ENCODE results near the gene KIF22.
"Not testable (repeated sequence)": the region's sequence is repeated elsewhere in the genome, so short reads cannot be mapped to it uniquely, and the experiment has no call there.

The KIF22 gene

DNA sequence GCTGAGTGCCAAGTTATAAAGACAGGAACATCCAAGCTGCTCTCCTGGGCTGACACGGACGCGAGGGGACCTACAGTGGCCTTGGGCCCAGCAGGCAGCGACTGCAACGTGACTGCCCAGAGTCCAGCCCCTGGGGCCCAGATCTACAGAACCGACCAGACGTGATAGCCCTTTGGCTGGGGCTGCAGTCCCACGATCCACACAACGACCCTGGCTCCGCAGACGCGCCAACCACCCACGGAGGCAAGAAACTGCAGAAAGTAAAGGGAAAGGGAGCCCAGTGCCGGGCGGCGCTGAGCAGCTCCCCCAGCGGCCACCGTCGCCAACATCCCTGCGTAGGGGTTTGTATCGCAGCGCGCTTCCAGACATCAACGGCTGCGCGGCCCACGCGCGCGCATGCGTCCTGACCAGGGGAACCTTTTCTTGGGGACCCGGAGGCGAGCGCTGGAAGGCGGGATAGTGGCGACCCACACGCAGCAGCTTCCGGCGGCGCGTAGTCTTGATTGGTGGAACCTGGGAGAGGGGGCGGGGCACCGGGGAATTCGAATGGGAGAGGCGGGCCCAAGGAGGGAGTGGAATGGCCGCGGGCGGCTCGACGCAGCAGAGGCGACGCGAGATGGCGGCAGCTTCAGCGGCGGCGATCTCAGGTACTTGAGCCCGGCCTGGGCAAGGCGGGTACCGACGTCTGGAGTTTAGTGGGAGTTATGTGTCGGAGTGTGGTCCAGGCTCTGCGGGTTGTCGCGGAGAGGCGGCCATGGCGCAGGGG, at the start of gene KIF22:
TSS of gene KIF22 (plus strand) at position 569 of the 766 bp plus-strand sequence. CDS start at position 578, 9 bp downstream.
- DNase-seq (ENCODE audit: low spot score) = peak; percentile 99

DNA sequence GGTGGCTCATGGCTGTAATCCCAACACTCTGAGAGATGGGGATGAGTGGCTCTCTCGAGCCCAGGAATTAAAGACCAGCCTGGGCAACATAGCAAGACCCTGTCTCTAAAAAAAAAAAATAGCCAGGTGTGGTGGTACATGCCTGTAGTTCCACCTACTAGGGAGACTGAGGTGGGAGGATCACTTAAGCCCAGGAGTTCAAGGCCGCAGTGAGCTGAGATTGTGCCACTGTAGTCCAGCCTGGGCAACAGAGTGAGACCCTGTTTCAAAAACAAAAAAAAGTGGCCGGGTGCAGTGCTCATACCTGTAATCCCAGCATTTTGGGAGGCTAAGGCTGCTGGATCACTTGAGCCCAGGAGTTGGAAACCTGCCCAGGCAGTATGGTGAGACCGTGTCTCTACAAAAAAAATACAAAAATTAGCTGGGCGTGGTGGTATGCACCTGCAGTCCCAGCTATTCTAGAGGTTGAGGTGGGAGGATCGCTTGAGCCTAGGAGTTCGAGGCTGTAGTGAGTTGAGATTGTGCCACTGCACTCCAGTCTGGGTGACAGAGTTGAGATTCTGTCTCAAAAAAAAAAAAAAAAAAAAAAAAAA, 47.8 kb upstream of the KIF22 start:
- no peak for DNase-seq (ENCODE audit: low spot score)

DNA sequence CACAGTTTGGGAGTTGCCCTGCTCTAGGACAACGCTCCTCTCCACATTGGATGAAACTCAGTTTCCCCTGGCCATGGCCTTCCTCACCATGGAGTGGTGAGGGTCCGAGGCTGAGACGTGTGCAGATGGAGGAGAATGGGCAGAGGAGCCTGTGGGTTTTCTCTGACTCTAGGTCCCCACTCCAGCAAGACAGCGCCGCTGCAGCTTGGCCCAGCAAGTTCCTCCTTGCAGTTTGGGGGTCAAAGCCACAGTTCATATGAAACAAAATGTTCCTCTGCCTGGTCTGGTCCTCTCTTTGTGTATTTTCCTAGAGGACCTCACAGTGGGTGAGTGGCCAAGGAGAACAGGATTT, 47.1 kb upstream of the KIF22 start:
- DNase-seq (ENCODE audit: low spot score) = no peak

DNA sequence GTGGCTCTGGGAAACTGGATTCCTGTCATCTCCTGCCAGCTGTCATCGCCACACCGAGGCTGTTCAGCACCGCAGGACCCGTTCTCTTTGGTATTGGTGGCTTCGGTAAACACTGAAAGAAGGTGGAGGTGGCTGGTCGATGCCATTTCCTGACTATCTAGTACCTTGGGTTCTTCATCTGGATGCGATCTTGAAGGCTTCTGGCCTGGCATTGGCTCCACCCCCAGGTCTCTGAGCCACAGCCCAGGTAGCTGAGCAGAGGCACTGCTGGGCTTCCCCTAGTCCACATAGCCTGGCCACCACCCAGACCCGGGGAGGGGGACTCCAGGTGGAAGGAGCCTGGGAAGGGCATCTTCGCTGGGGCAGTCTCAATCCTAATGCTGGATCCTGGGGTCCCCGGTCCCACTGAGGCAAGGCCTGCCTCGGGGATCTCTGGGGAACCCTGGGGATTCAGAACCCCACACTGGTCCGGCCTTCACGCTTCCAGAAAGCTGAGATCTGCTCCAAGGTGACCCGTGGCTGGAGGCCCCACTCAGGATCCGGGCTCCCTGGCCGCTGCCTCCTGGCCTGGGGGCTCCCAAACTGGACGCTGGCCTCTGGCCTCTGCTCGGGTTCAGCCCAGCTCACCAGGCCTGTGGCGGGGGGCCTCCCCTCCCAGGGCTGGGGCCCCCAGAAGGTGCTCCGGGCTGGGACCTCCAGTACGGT, 46.6 kb upstream of the KIF22 start:
- no peak for DNase-seq (ENCODE audit: low spot score)

DNA sequence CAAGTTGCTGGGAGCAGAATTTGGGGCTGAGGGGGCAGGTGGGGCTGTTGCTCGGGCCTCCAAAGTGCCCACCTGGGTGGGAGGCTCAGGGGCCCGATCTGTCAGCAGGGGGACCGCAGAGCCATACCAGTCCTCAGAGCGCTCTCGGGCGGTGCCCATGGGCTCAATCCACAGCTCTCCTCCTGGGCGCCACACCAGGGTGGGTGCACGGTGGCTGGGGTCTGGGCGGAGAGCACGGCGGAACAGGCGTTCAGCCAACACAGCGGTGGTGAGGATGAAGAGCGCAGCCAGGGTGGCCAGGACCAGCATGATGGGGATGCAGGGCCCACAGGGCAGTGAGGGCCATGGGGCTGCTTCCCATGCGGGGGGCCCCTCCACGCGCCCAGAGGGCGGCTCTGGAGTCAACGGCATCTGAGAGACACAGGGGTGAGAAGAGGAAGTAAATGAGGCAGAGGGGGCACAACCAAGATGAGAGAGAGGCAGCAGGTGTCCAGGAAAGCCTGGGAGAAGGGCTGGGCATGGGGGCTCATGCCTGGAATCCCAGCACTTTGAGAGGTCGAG, 45.9 kb upstream of the KIF22 start:
- DNase-seq (ENCODE audit: low spot score) = no peak

DNA sequence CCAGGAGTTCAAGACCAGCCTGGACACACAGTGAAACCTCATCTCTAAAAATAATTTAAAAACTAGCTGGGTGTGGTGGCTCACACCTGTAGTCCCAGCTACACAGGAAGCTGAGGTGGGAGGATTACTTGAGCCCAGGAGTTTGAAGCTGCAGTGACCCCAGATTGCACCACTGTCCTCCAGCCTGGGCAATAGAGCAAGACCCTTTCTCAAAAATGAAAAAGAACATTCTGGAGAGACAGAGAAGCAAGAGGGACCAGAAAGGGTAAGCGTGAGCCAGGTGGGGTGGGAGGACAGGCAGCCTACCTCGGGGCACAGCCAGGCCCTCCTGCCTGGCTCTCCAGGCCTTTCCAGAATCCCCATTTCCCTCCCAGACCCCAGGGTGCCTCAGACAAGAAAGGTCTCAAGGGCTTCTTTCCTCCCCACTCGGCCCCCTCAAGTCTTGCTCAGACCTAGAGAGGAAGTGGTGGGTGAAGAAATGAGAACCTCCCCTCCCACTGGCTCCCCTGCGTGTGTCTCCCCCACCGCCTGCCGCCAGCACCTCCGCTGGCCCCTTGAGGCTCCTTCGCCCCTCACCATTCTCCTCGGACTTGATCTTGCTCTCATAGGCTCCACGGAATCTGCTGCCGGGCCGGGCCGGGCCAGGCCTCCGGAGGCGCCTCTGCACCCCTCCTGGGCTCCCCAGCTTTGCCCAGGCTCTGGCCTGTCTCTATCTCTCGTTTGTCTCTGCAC, 45.3 kb upstream of the KIF22 start:
- no peak for DNase-seq (ENCODE audit: low spot score)

DNA sequence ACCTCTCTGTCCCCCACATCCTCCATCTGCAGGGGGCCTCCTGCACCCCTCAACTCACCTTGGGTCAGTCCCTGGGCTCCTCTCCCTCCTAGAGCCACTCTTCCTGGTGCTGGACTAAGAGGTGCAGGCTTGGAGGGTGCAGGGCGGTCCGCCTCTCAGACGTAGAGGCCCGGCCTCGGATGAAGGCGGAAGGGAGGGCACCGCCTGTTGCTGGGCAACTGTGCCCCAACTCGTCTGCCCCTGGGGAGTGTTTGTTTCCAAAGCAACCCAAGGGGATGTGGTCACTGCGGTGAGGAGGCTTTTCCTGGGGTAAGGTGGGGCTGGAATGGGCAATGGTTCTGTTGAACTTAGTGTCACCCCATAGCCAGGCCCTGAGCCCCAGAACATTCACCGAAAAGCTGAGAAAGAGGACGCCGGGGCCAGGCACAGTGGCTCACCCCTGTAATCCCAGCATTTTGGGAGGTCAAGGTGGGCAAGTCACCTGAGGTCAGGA, 44.7 kb upstream of the KIF22 start, which contains the start of gene C16orf54:
TSS of gene C16orf54 (minus strand) at position 138 of the 493 bp plus-strand sequence. CDS start 1,039 bp downstream, outside the sequence.
- DNase-seq (ENCODE audit: low spot score) = no peak

DNA sequence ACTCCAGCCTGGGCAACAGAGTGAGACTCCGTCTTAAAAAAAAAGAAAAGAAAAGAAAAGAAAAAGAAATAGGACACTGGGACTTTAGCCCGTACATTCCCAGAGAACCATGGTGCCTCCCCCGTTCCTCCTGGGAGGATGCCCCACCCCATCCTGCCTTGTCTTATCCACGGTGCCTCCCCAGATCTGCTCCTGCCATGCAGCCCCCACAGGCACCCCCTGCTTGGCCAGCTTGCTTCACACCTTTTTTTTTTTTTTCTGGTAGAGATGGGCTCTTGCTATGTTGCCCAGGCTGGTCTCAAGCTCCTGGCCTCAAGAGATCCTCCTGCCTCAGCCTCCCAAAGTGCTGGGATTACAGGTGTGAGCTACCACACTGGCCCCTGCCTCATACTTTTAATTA, 44.0 kb upstream of the KIF22 start:
- not testable (repeated sequence) for DNase-seq (ENCODE audit: low spot score)

DNA sequence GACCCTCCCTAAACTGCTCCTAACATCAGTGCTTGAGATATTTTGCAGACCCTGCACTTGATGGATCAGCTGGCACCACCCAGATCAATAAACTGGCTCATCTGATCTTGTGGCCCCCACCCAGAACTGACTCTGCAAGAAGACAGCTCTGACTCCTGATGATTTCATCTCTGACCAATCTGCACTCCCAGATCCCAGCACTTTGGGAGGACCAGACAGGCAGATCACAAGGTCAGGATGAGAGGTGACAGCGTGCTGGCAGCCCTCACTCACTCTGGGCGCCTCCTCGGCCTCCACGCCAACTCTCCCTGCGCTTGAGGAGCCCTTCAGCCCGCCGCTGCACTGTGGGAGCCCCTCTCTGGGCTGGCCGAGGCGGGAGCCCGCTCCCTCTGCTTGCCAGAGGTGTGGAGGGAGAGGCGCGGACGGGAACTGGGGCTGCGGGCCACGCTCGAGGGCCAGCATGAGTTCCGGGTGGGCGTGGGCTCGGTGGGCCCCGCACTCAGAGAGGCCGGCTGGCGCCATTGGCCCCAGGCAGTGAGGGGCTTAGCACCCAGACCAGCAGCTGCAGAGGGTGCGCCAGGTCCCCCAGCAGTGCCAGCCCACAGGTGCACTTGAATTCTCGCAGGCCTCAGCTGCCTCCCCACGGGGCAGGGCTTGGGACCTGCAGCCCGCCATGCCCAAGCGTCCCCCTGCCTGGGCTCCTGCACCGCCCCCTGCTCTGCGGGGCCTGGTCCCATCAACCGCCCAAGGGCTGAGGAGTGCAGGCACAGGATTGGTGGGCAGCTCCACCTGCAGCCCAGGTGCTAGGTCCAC, 42.4 kb upstream of the KIF22 start:
- no peak for DNase-seq (ENCODE audit: low spot score)

DNA sequence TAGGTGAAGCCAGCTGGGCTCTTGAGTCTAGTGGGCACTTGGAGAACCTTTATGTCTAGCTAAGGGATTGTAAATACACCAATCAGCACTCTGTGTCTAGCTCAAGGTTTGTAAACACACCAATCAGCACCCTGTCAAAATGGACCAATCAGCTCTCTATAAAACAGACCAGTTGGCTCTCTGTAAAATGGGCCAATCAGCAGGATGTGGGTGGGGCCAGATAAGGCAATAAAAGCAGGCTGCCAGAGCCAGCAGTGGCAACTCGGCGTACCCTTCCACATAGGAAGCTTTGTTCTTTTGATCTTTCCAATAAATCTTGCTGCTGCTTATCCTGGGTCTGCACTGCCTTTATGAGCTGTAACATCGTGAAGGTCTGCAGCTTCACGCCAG, 41.8 kb upstream of the KIF22 start:
- DNase-seq (ENCODE audit: low spot score) = not testable (repeated sequence)

DNA sequence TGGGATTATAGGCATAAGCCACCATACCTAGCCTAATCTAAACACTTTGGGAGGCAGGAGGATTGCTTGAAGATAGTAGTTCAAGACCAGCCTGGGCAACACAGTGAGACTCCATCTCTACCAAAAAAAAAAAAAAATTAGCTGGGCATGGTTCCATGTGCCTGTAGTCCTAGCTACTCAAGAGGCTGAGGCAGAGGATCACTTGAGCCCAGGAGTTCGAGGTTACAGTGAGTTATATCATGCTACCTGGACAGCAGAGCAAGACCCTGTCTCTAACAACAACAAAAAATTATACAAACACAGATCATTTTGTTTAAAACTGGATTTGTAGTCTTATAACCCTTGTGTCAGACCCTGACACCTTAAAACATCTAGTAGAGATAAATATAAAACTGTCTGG, 37.0 kb upstream of the KIF22 start:
- no peak for DNase-seq (ENCODE audit: low spot score)

DNA sequence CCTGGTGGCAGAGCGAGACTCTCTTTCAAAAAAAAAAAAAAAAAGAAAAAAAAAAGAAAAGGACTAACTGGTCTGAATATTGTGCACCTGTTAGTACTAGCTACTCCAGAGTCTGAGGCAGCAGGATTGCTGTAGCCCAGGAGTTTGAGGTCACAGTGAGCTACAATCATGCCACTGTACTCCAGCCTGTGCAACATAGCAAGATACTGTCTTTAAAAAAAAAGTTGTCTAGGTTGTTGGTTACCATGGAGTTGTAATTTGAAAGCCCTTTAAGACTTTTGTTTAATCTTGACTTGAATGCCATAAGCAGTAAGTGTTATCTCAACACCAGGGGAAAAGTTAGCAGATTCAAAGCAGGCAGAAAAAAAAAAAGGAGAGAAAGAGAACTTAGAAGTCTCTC, 33.9 kb upstream of the KIF22 start:
- no peak for DNase-seq (ENCODE audit: low spot score)

DNA sequence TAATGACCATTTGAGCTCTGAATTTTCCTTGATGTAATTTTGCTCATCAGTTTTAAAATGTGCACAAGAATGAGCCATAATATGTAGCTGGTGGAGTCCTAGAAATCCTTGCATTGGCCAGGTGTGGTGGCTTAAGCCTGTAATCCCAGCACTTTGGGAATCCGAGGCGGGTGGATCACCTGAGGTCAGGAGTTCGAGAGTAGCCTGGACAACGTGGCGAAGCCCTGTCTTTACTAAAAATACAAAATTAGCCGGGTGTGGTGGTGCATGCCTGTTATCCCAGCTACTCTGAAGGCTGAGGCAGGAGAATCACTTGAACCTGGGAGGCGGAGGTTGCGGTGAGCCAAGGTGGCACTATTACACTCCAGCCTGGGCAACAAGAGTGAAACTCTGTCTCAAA, 33.5 kb upstream of the KIF22 start:
- DNase-seq (ENCODE audit: low spot score) = not testable (repeated sequence)

DNA sequence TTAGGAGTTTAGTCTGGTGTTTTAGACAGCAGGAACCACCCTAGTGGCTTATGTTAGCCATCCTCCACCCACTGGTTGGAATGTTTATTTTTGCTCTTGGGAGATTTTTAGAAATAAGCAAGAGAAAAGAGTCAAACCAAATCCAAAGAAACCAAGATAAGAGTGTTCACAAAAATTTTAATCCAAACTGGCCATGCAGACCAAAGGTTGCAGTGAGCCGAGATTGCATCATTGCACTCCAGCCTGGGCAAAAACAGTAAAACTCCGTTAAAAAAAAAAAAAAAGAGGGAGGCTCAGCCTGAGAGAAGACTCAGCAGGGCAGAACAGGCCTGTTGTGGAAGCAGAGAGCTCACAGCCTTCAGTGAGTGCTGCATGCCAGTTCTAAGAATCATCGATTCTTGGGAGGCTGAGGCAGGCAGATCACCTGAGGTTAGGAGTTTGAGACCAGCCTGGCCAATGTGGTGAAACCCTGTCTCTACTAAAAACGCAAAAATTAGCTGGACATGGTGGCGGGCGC, 32.5 kb upstream of the KIF22 start:
- DNase-seq (ENCODE audit: low spot score) = no peak

DNA sequence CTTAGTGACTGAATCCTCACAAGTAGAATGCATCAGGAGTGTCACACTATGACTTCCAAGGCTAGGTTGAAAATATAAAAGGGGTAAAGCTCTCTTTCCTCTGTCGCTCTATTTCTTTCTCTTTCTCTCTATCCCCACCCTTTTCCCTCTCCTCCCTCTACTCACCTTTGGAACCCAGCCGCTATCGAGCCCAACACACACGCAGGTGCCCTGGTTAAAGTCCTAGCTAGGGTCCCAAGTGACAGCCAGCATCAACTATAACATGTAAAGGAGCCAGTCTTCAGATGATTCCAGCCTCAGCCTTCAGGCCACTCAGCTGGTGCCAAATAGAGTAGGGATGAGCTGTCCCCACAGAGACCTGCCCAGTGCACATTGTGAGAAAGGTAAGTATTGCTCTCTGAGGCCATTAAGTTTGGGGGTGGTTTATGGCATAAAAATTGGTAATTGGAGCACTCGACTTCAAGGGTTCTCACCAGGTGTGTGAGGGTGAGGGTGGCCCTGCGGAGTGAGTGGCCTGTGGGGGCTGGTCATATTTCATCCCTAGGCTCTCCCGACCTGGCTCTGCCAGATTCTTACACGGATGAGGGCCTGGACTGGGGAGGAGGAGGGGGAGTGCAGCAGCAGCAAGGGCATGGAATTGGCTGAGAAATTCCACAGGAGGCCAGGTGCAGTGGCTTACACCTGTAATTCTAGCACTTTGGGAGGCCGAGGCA, 29.8 kb upstream of the KIF22 start:
- DNase-seq (ENCODE audit: low spot score) = no peak

DNA sequence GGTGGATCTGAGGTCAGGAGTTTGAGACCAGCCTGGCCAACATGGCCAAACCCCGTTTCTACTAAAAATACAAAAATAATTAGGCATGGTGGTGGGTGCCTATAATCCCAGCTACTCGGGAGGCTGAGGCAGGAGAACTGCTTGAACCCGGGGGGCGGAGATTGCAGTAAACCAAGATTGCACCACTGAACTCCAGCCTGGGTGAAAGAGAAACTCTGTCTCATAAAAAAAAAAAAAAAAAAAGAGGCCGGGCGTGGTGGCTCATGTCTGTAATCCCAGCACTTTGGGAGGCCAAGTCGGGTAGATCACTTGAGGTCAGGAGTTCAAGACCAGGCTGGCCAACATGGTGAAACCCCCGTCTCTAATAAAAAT, 29.3 kb upstream of the KIF22 start:
- DNase-seq (ENCODE audit: low spot score) = not testable (repeated sequence)

DNA sequence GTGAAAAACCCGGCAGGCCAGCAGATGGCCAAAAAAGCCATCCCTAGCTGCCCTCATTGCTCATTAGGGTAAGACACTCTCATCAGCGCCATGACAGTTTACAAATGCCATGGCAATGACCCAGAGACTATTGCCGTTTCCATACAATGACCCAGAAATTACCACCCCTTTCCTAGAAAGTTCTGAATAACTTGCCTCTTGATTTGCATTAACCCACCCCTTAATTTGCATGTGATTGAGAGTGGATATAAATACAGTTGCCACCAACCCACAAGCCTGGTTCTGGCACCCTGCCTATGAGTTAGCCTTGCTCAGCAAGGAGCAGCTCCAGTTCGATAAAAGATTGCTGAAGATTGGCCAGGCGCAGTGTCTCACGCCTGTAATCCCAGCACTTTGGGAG, 28.7 kb upstream of the KIF22 start:
- no peak for DNase-seq (ENCODE audit: low spot score)

DNA sequence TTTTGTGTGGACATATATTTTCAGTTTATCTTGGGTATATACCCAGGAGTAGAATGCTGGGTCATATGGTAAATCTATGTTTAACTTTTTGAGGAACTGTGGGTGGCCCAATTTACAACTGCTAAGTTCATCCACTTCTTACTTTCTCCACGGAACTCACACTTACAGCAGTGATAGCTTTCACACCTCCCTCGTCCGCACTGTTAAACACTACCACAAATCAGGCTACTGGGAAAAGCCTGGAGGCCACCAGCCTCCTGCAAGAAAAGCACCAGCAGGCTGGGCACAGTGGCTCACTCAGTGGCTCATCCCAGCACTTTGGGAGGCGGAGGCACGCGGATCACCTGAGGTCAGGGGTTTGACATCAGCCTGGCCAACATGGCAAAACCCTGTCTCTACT, 27.2 kb upstream of the KIF22 start:
- no peak for DNase-seq (ENCODE audit: low spot score)

DNA sequence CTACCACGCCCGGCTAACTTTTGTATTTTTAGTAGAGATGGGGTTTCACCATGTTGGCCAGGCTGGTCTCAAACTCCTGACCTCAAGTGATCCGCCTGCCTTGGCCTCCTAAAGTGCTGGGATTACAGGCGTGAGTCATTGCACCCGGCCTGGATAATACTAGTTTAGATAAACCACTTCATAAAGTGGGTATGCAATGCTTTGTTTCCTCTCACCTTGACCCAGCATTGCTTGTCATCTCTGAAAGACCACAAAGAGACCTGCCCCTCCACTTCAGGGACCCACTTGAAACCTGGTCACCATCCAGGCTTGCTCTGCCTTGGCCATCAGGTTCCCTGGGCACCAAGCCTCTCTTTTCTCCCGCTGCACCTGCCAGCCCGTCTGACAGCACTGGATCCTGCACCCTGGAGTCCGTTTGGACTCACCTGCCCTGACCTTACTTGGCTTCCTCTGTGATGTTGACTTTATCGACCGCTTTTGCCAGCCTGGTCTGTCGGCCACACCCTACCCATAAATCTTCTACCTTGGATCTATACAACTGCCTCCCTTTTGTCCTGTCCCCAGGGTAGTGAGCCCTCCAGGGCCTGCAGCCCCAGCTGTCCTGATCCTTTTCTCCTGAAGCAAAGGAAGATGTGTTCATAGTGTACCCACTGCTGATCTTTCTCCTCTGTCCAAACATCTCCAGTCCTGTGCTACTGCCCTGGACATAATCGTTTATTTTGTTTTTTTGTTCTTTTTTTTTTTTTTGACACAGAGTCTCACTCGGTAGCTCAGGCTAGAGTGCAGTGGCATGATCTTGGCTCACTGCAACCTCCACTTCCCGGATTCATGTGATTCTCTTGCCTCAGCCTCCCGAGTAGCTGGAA, 25.2 kb upstream of the KIF22 start:
- no peak for DNase-seq (ENCODE audit: low spot score)
